Measurements from ENCODE around the gene NLK. TPM values are rescaled to one million over a fixed set of nuclear protein-coding genes. Genes with fewer than 3 reads are reported as not detected.

NLK gene
- total and polyA plus RNA-seq, 2 donors (not counting 1 experiment from before 2014, with no cell fraction given), result 12.7 to 24.8 TPM

DNA sequence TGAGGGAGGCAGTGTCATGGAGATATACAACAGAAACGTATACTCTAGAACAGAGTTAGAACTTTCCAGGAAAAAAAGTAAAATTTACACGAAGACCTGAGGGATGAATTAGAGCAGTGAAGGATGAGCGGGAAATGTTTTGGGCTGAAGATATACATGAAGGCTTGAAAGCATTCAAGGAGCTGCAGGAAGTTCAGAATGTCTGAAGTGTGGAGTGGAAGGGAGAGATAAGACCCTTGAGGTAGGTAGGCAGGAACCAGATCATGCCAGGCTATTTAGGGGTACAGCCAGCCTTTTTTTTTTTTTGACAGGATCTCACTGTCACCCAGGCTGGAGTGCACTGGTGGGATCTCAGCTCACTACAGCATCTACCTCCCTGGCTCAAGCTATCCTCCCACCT lies 3.2 kb upstream of the NLK start:
- ChIA-PET POLR2A (no interaction called here), CTCF (interaction anchor here (2.0 kb wide), 1 partner anchor 146 kb away, joined by 6 read pairs; the partner anchor contains the start of gene LYRM9)
- H3K9me3 Mint-ChIP-seq (ENCODE audit: insufficient read depth), result no peaks in the 10 kb centered on the region
- Histone ChIP-seq H3K27me3 (replicated peaks in 1 of 4; ENCODE audit: control extremely low read depth in 1 of 4, control insufficient read depth in 3 of 4, insufficient read depth in 4 of 4, low read length in 3 of 4) (no peaks in the 10 kb centered on the region), H3K4me3 (ENCODE audit: control extremely low read depth in 1 of 5, extremely low read depth in 1 of 5, insufficient read depth in 1 of 5, low read depth in 2 of 5, low read length in 4 of 5) (no peak overlapping the region), H3K9me3 (ENCODE audit: control extremely low read depth in 1 of 3, control insufficient read depth in 2 of 3, insufficient read depth in 1 of 3, low read length in 2 of 3) (peaks cover 0 to 5% (median 0%) of the 10 kb centered on the region in 3 donors), H3K27ac (ENCODE audit: low read length in 2 of 2) (no peak overlapping the region), H2AFZ (ENCODE audit: insufficient read depth, low read depth, low read length, poor library complexity, severe bottlenecking) (peak overlapping the region; percentile 3), H3K4me2 (replicated peaks; ENCODE audit: low read depth, low read length, poor library complexity, severe bottlenecking) (no peak overlapping the region), H3K9ac (ENCODE audit: low read length) (no peak overlapping the region), H4K20me1 (ENCODE audit: control insufficient read depth, insufficient read depth, low read length, poor library complexity, severe bottlenecking) (no peaks in the 10 kb centered on the region), H3K4me1 (ENCODE audit: control insufficient read depth in 2 of 2, insufficient read depth in 2 of 2, low read length in 2 of 2) (peaks cover 23 to 24% of the 10 kb centered on the region in 2 donors), H3K79me2 (ENCODE audit: control insufficient read depth, insufficient read depth, low read length) (peaks cover 24% of the 10 kb centered on the region), H3K36me3 (replicated peaks in 1 of 2; ENCODE audit: control extremely low read depth in 1 of 2, control insufficient read depth in 1 of 2, extremely low read depth in 1 of 2, insufficient read depth in 2 of 2, low read length in 1 of 2) (no peaks in the 10 kb centered on the region)
- WGBS (ENCODE audit: insufficient coverage), result 13% methylated on average over 2 of the region's 3 CpGs
- intact Hi-C loops (cut with micrococcal nuclease), result no loop called here
- peaks cover 27% of the 10 kb centered on the region for H3K4me1 Mint-ChIP-seq
- H3K4me3 Mint-ChIP-seq, result peak overlapping the region; percentile 1
- no peak for ATAC-seq (ENCODE audit: low read depth)
- no peak for DNase-seq
- peak overlapping the region; percentile 2 for H3K27ac Mint-ChIP-seq
- H3K27me3 Mint-ChIP-seq, result no peaks in the 10 kb centered on the region
- TF ChIP-seq EZH2 (IDR thresholded peaks at IDR 0.05; ENCODE audit: borderline replicate concordance, insufficient read depth, low read depth, low read length, poor library complexity, severe bottlenecking), result no peak

DNA sequence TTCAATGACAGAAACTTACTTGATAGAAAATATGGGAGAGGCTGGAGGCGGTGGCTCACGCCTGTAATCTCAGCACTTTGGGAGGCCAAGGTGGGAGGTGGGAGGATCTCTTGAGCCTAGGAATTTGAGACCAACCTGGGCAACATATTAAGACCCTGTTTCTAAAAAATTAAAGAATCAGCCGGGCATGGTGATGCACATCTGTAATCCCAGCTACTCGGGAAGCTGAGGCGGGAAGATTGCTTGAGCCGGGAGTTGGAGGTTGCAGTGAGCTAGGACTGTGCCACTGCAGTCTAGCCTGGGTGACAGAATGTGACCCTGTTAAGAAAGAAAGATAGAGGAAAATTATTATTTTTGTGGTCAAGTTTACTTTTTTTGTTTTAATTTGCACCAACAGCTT lies 2.1 kb upstream of the NLK start:
- H3K4me1 Mint-ChIP-seq, result peaks cover 37% of the 10 kb centered on the region
- Histone ChIP-seq H3K79me2 (ENCODE audit: control insufficient read depth, insufficient read depth, low read length) (peaks cover 36% of the 10 kb centered on the region), H3K9ac (ENCODE audit: low read length) (peak overlapping the region; percentile 79), H3K36me3 (replicated peaks in 1 of 2; ENCODE audit: control extremely low read depth in 1 of 2, control insufficient read depth in 1 of 2, extremely low read depth in 1 of 2, insufficient read depth in 2 of 2, low read length in 1 of 2) (no peaks in the 10 kb centered on the region), H4K20me1 (ENCODE audit: control insufficient read depth, insufficient read depth, low read length, poor library complexity, severe bottlenecking) (no peaks in the 10 kb centered on the region), H3K27ac (ENCODE audit: low read length in 2 of 2) (no peak overlapping the region), H3K4me3 (ENCODE audit: control extremely low read depth in 1 of 5, extremely low read depth in 1 of 5, insufficient read depth in 1 of 5, low read depth in 2 of 5, low read length in 4 of 5) (peak overlapping the region in 4 of 5 experiments; percentile 71 to 78 (median 78)), H3K27me3 (replicated peaks in 1 of 4; ENCODE audit: control extremely low read depth in 1 of 4, control insufficient read depth in 3 of 4, insufficient read depth in 4 of 4, low read length in 3 of 4) (no peaks in the 10 kb centered on the region), H2AFZ (ENCODE audit: insufficient read depth, low read depth, low read length, poor library complexity, severe bottlenecking) (peak overlapping the region; percentile 14), H3K9me3 (ENCODE audit: control extremely low read depth in 1 of 3, control insufficient read depth in 2 of 3, insufficient read depth in 1 of 3, low read length in 2 of 3) (peaks cover 0 to 5% (median 0%) of the 10 kb centered on the region in 3 donors), H3K4me1 (ENCODE audit: control insufficient read depth in 2 of 2, insufficient read depth in 2 of 2, low read length in 2 of 2) (peaks cover 33 to 35% of the 10 kb centered on the region in 2 donors), H3K4me2 (replicated peaks; ENCODE audit: low read depth, low read length, poor library complexity, severe bottlenecking) (peak overlapping the region; percentile 82)
- no peaks in the 10 kb centered on the region for H3K27me3 Mint-ChIP-seq
- peak overlapping the region; percentile 89 for H3K27ac Mint-ChIP-seq
- ATAC-seq (ENCODE audit: low read depth), result no peak
- POLR2A ChIA-PET, result interaction anchor here (0.7 kb wide), 1 partner anchor 237 kb away, joined by 3 read pairs; no protein-coding TSS in a partner anchor
- TF ChIP-seq, protein P1, sequence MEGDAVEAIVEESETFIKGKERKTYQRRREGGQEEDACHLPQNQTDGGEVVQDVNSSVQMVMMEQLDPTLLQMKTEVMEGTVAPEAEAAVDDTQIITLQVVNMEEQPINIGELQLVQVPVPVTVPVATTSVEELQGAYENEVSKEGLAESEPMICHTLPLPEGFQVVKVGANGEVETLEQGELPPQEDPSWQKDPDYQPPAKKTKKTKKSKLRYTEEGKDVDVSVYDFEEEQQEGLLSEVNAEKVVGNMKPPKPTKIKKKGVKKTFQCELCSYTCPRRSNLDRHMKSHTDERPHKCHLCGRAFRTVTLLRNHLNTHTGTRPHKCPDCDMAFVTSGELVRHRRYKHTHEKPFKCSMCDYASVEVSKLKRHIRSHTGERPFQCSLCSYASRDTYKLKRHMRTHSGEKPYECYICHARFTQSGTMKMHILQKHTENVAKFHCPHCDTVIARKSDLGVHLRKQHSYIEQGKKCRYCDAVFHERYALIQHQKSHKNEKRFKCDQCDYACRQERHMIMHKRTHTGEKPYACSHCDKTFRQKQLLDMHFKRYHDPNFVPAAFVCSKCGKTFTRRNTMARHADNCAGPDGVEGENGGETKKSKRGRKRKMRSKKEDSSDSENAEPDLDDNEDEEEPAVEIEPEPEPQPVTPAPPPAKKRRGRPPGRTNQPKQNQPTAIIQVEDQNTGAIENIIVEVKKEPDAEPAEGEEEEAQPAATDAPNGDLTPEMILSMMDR (IDR thresholded peaks at IDR 0.05), result no peak
- no peak for TF ChIP-seq EZH2 (IDR thresholded peaks at IDR 0.05; ENCODE audit: borderline replicate concordance, insufficient read depth, low read depth, low read length, poor library complexity, severe bottlenecking)
- peak; percentile 25 for DNase-seq
- H3K4me3 Mint-ChIP-seq, result peak overlapping the region; percentile 91
- no peaks in the 10 kb centered on the region for H3K9me3 Mint-ChIP-seq (ENCODE audit: insufficient read depth)
- CTCF ChIA-PET, result interaction anchor here (0.6 to 1.0 kb wide), 3 partner anchors 23 to 376 kb away, joined by 3 to 6 read pairs (median 4); no protein-coding TSS in a partner anchor
- WGBS (ENCODE audit: insufficient coverage), result 98% methylated on average over 6 of the region's 6 CpGs
- intact Hi-C loops (cut with micrococcal nuclease), result loop anchor here (2.0 to 10.0 kb wide), 4 partner anchors 57 to 278 kb away; partner anchors contain the start of gene TMEM97

Data from B cell (primary cell).